Measurements from ENCODE around the gene SAMD10. TPM values are rescaled to one million over a fixed set of nuclear protein-coding genes. Genes with fewer than 3 reads are reported as not detected.

SAMD10 gene
- total and polyA plus RNA-seq, 10 of the 15 experiments (the other 5 are each of a cell fraction or from before 2014, with no cell fraction given): 1.3 to 51.4 (median 17.9) TPM

DNA sequence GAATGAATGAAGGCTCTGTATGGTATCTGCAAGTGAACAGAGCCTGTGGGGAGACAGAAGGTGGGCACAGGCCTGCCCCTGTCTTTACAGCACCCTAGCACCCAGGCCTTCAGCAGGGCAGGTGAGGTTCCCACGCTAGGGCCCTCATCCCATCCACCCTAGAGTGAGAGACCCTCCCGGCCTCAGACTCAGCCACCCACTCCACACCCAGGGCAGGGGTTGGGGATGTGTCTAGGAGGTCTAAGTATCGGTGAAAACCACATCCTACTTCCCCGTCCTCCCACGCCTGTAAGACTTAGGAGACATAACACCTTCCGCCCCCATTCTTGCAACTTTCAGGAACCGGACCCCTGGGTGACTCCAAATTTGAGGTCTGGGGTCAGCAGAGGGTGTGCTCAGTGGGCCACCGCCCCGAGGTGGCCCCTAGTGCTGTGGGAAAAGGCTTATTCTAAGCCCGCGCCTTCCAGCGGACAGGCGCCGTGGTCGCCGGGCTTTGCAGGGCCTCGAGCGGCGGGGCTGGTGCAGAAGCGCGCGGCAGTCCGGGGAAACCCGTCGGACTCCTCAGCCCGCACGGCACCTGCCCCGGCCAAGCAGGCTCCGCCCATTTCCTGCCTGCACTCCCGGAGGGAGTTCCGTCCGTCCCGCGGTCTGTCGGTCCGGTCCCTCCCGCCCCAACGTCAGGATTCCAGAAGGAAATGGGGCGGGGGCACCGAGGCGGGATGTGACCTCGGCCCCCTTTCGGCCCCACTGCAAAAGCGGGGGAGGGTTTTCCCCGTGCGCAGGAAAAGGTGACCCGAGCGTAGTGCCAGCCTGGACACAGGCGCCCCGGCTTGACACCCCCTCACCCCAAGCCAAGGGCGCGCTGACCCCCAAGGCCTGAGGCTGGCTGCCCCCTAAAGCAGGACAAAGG, 868 bp downstream of the SAMD10 start (continued):
- peak; percentile 15; the same call in 1 of the 2 replicates for TF ChIP-seq ZBTB11 (CRISPR knock-in tag; IDR thresholded peaks at IDR 0.05)
- peak; percentile 95 for TF ChIP-seq DPF2 (IDR thresholded peaks at IDR 0.05)
- TF ChIP-seq BCL11A (IDR thresholded peaks at IDR 0.05; ENCODE audit: low read depth, low read length): 0 out of 2 replicates have a peak, but pooled peaks have one; percentile 13
- peak; percentile 92 for TF ChIP-seq GATAD2B (conservative IDR thresholded peaks at IDR 0.05; ENCODE audit: low read depth)
- 0 out of 2 replicates have a peak, but pooled peaks have one; percentile 18 for TF ChIP-seq CHD1 (IDR thresholded peaks at IDR 0.05; ENCODE audit: low read depth, low read length)
- TF ChIP-seq MEF2B (IDR thresholded peaks at IDR 0.05; ENCODE audit: partially characterized antibody, poor library complexity, severe bottlenecking): peak; percentile 63
- TF ChIP-seq MYC (IDR thresholded peaks at IDR 0.05; ENCODE audit: insufficient read depth, insufficient read length, insufficient replicate concordance, low read length, severe bottlenecking): no peak
- TF ChIP-seq MEF2A (IDR thresholded peaks at IDR 0.05; ENCODE audit: insufficient read depth, low read depth, low read length): 0 out of 2 replicates have a peak, but pooled peaks have one; percentile 42
- peak; percentile 86 for TF ChIP-seq MLLT1 (IDR thresholded peaks at IDR 0.05)
- TF ChIP-seq E4F1 (IDR thresholded peaks at IDR 0.05; ENCODE audit: borderline replicate concordance, partially characterized antibody): no peak
- TF ChIP-seq TCF12 (IDR thresholded peaks at IDR 0.05; ENCODE audit: low read depth, low read length): peak; percentile 74
- TF ChIP-seq RELB (IDR thresholded peaks at IDR 0.05; ENCODE audit: low read depth): peak; percentile 84
- no peak for TF ChIP-seq BCLAF1 (IDR thresholded peaks at IDR 0.05)
- peak; percentile 11; the same call in 1 of the 3 replicates for TF ChIP-seq POU2F2 (IDR thresholded peaks at IDR 0.05; ENCODE audit: borderline replicate concordance, low read depth, low read length)
- no peak for TF ChIP-seq SMARCA5 (IDR thresholded peaks at IDR 0.05)

Measured in GM12878 (cell line).